HepG2 (cell line): ENCODE results near the gene MAPK8IP3. TPM values are rescaled to one million over a fixed set of nuclear protein-coding genes. Genes with fewer than 3 reads are reported as not detected.
A peak's percentile ranks its signal among the peaks of the same experiment; 100 is the strongest.

Source experiments
- ATAC-seq: fragments of 200-7000 bp; cut with Tn5 transposase; 3 replicates; pipeline ENCODE4 v1.9.1; 2020; ENCODE audit warnings: mild to moderate bottlenecking, moderate library complexity
- BruUV-seq: library from RNA; stranded (reverse); fragments of 400-500 nt; replicated peaks from 2 replicates; lab custom pipeline; 2021; lab: Mats Ljungman, UMichigan
- CTCF ChIA-PET: fragments of 300-600 bp; formaldehyde crosslinking; extraction: SDS; loops from one replicate; lab custom pipeline; 2021; ENCODE audit warnings: low total read pairs, inconsistent platforms, low intra/inter-chr PET ratio; lab: Yijun Ruan, JAX
- POLR2A ChIA-PET: fragments of 350-600 bp; sonication (Branson Sonifier 250); formaldehyde crosslinking; loops from one replicate; lab custom pipeline; 2020; ENCODE audit warnings: antibody characterized with exemption, inconsistent platforms; lab: Yijun Ruan, JAX
- DNase-seq: peaks from one replicate; pipeline ENCODE4 v3.0.0-alpha.2; 2015; ENCODE audit warnings: low spot score
- FAIRE-seq: peaks from 3 replicates; lab custom pipeline; 2011; peaks lifted over from hg19 to GRCh38; lab: Jason Lieb, UNC
- H2AFZ ChIP-seq: one replicate; pipeline ENCODE4 v1.6.1; 2011; ENCODE audit warnings: low read length, inconsistent platforms
- H3K27ac ChIP-seq: fragments of 300-600 bp; 3 replicates; pipeline ENCODE4 v1.8.0; 2011; ENCODE audit warnings: mixed run types, mild to moderate bottlenecking, mixed read lengths, low read length, inconsistent platforms; ENCODE audit not compliant: insufficient read depth; ENCODE audit errors: extremely low read length
- H3K27me3 ChIP-seq, 2 experiments: fragments of 200-600 bp in 1 of 2; 2 replicates in 1 of 2; 3 replicates in 1 of 2; pipeline versions ENCODE4 v1.6.0 to v1.8.0; 2011; ENCODE audit warnings: low read length in 2 of 2, mild to moderate bottlenecking in 2 of 2, moderate library complexity in 2 of 2, inconsistent platforms in 1 of 2; ENCODE audit not compliant: insufficient read depth in 2 of 2, control insufficient read depth in 1 of 2
- H3K36me3 ChIP-seq, 2 experiments: fragments of 200-600 bp in 1 of 2; replicated peaks in 1 of 2; 2 replicates in 1 of 2; 3 replicates in 1 of 2; pipeline versions ENCODE4 v1.5.1 to v1.8.0; 2011; ENCODE audit warnings: low read length in 2 of 2, inconsistent platforms in 1 of 2; ENCODE audit not compliant: insufficient read depth in 2 of 2, control insufficient read depth in 1 of 2
- H3K4me1 ChIP-seq: 2 replicates; pipeline ENCODE4 v1.5.1; 2012; ENCODE audit warnings: low read length, inconsistent platforms; ENCODE audit not compliant: insufficient read depth
- H3K4me2 ChIP-seq: 2 replicates; pipeline ENCODE4 v1.6.0; 2011; ENCODE audit warnings: low read depth, low read length, inconsistent platforms
- H3K4me3 ChIP-seq, 3 experiments: fragments of 200-600 bp in 1 of 3; sonication (generic), shearing (Covaris generic) in 1 of 3; replicated peaks in 1 of 3; 2 replicates each; pipeline ENCODE4 v1.5.1; 2011 to 2016; ENCODE audit warnings: low read length in 3 of 3, inconsistent platforms in 2 of 3, low read depth in 2 of 3, mild to moderate bottlenecking in 2 of 3, control low read depth in 1 of 3, mixed read lengths in 1 of 3; ENCODE audit not compliant: insufficient read depth in 1 of 3
- H3K79me2 ChIP-seq: one replicate; pipeline ENCODE4 v1.6.1; 2011; ENCODE audit warnings: low read length, inconsistent platforms; ENCODE audit not compliant: insufficient read depth
- H3K9ac ChIP-seq: 2 replicates; pipeline ENCODE4 v1.6.0; 2011; ENCODE audit warnings: mild to moderate bottlenecking, low read depth, low read length, inconsistent platforms; ENCODE audit not compliant: insufficient read depth
- H3K9me3 ChIP-seq: 2 replicates; pipeline ENCODE4 v1.5.1; 2012; ENCODE audit warnings: mild to moderate bottlenecking, low read length
- H4K20me1 ChIP-seq: 2 replicates; pipeline ENCODE4 v1.6.0; 2011; ENCODE audit warnings: inconsistent platforms, mild to moderate bottlenecking, low read length, moderate library complexity; ENCODE audit not compliant: insufficient read depth
- HNRNPLL ChIP-seq: fragments of 200-400 bp; formaldehyde crosslinking; IDR thresholded peaks from 2 replicates; pipeline ENCODE4 v1.6.1; 2017; ENCODE audit warnings: mild to moderate bottlenecking, low read depth, low read length; ENCODE audit not compliant: poor library complexity, severe bottlenecking
- RFX5 ChIP-seq: IDR thresholded peaks from 2 replicates; pipeline ENCODE4 v1.6.1; 2011; ENCODE audit warnings: low read depth, low read length, improper control_type of control experiment
- TFDP1 ChIP-seq: IDR thresholded peaks from 2 replicates; pipeline ENCODE4 v1.6.1; 2016; ENCODE audit warnings: missing compliant biosample characterization, missing genetic modification reagents, borderline replicate concordance
- ZC3H13 ChIP-seq: sonication (generic); formaldehyde crosslinking; IDR thresholded peaks from 2 replicates; pipeline ENCODE4 v1.8.1; 2023; ENCODE audit warnings: mild to moderate bottlenecking, missing genetic modification reagents, moderate library complexity
- ZFY ChIP-seq: sonication (generic); formaldehyde crosslinking; IDR thresholded peaks from 2 replicates; pipeline ENCODE4 v1.4.0; 2020; ENCODE audit warnings: missing genetic modification reagents
- ZMYM2 ChIP-seq: sonication (generic); formaldehyde crosslinking; IDR thresholded peaks from 2 replicates; pipeline ENCODE4 v1.8.0; 2022; ENCODE audit warnings: mild to moderate bottlenecking, missing genetic modification reagents
- ZNF124 ChIP-seq: sonication (generic); formaldehyde crosslinking; IDR thresholded peaks from 2 replicates; pipeline ENCODE4 v1.4.0; 2020; ENCODE audit warnings: missing genetic modification reagents
- ZNF136 ChIP-seq: sonication (generic); formaldehyde crosslinking; IDR thresholded peaks from 2 replicates; pipeline ENCODE4 v1.8.1; 2022; ENCODE audit warnings: low read depth, mild to moderate bottlenecking, moderate library complexity, missing genetic modification reagents
- ZNF234 ChIP-seq: sonication (generic); formaldehyde crosslinking; conservative IDR thresholded peaks from 2 replicates; pipeline ENCODE4 v1.5.1; 2020; ENCODE audit warnings: mild to moderate bottlenecking, missing genetic modification reagents
- ZNF543 ChIP-seq: sonication (generic); formaldehyde crosslinking; IDR thresholded peaks from 2 replicates; pipeline ENCODE4 v1.4.0; 2020; ENCODE audit warnings: mild to moderate bottlenecking, missing genetic modification reagents
- WGBS: methylation state at CpG from one replicate; pipeline ENCODE4 v1.1.6; 2017; ENCODE audit warnings: low lambda C conversion rate; 5-methylcytosine and 5-hydroxymethylcytosine counted together
- in situ Hi-C: cut with HindIII; loops from 2 replicates; pipeline ENCODE4 v1.10.0; 2017; ENCODE audit warnings: low pct_unique_long_range_greater_than_20kb; ENCODE audit not compliant: extremely low pct_ligation_motif_present
- intact Hi-C: fragments of 100-400 bp; cut with micrococcal nuclease; formaldehyde crosslinking; loops from one replicate; pipeline ENCODE4 v1.10.0; 2022; ENCODE audit not compliant: unreplicated experiment
- polyA plus RNA-seq, 8 experiments: library from polyadenylated mRNA; depleted of rRNA in 3 of 8; stranded (reverse) in 7 of 8; unstranded in 1 of 8; fragments of >200 nt; fragmentation: Illumina TruSeq in 4 of 8; extraction: Trizol in 4 of 8; gene quantifications; 2 replicates each; pipeline versions ENCODE4 v1.2.1 to v1.2.3, GENCODE V29; 2011 to 2016; ENCODE audit warnings: low read depth in 4 of 8, missing spikeins in 1 of 8, mixed read lengths in 1 of 8; ENCODE audit not compliant: insufficient read depth in 1 of 8
- total RNA-seq, 5 experiments: library from RNA; depleted of rRNA; stranded (reverse); fragments of >200 nt; fragmentation: Illumina TruSeq; extraction: Trizol; gene quantifications; 2 replicates each; pipeline ENCODE4 v1.2.3, GENCODE V29; 2016; ENCODE audit warnings: low read depth in 1 of 5
- TF ChIP-seq, protein P1 (sequence below): sonication (generic); formaldehyde crosslinking; conservative IDR thresholded peaks from 2 replicates; pipeline ENCODE4 v1.4.0; 2020; ENCODE audit warnings: missing genetic modification reagents
- TF ChIP-seq, protein P2 (sequence below): sonication (generic); formaldehyde crosslinking; IDR thresholded peaks from 2 replicates; pipeline ENCODE4 v1.8.1; 2023; ENCODE audit warnings: mild to moderate bottlenecking, inconsistent platforms, moderate library complexity, missing genetic modification reagents, borderline replicate concordance
- TF ChIP-seq, protein P3 (sequence below): sonication (generic); formaldehyde crosslinking; IDR thresholded peaks from 2 replicates; pipeline ENCODE4 v1.4.0; 2020; ENCODE audit warnings: mild to moderate bottlenecking, missing genetic modification reagents
- TF ChIP-seq, protein P4 (sequence below): sonication (generic); formaldehyde crosslinking; IDR thresholded peaks from 2 replicates; pipeline ENCODE4 v1.4.0; 2020; ENCODE audit warnings: missing genetic modification reagents, mild to moderate bottlenecking, borderline replicate concordance

The MAPK8IP3 gene
- total and polyA plus RNA-seq, 2 of the 13 experiments (the other 11 are each of a cell fraction or from before 2014, with no cell fraction given) = 25.1 to 41.7 TPM

- peaks cover 18% of the 10 kb centered on the region for H4K20me1 ChIP-seq
- peak overlapping the region; percentile 97 for H3K9ac ChIP-seq
- FAIRE-seq (no peak), DNase-seq (no peak), ATAC-seq (peak; percentile 30)
- ChIA-PET POLR2A (interaction anchor here (1.0 to 3.9 kb wide), 11 partner anchors 9 to 449 kb away, joined by 3 to 37 read pairs (median 4); partner anchors contain the start of genes CRAMP1, EME2, IFT140 and JPT2), CTCF (no interaction called here)
- H3K36me3 ChIP-seq = peaks cover 0 to 7% of the 10 kb centered on the region in 2 experiments; a peak in 2 of 5 replicates
- intact Hi-C loops (loop anchor here (10.0 kb wide), 1 partner anchor 92 kb away; the partner anchor contains the start of genes CRAMP1 and IFT140), in situ Hi-C loops (no loop called here)
- peaks cover 51% of the 10 kb centered on the region for H3K4me1 ChIP-seq
- H3K27me3 ChIP-seq = no peaks in the 10 kb centered on the region; a peak in 1 of 5 replicates
- no peaks in the 10 kb centered on the region for H3K9me3 ChIP-seq
- peak overlapping the region; percentile 84 to 100 (median 99) for H3K4me3 ChIP-seq
- WGBS = 0% methylated on average over 10 of the region's 62 CpGs
- peak overlapping the region; percentile 96 for H3K4me2 ChIP-seq
- no TSS peak for BruUV-seq
- H3K27ac ChIP-seq = peak overlapping the region; percentile 63
- H2AFZ ChIP-seq = no peak overlapping the region
- peaks cover 45% of the 10 kb centered on the region for H3K79me2 ChIP-seq
- peak; percentile 6 for TF ChIP-seq HNRNPLL
- TF ChIP-seq ZMYM2 (CRISPR knock-in tag) = no peak
- TF ChIP-seq ZC3H13 (CRISPR knock-in tag) = no peak; the same call in 1 of the 2 replicates
- 0 out of 2 replicates have a peak, but pooled peaks have one; percentile 9 for TF ChIP-seq ZNF234 (CRISPR knock-in tag)
- TF ChIP-seq, protein P1, sequence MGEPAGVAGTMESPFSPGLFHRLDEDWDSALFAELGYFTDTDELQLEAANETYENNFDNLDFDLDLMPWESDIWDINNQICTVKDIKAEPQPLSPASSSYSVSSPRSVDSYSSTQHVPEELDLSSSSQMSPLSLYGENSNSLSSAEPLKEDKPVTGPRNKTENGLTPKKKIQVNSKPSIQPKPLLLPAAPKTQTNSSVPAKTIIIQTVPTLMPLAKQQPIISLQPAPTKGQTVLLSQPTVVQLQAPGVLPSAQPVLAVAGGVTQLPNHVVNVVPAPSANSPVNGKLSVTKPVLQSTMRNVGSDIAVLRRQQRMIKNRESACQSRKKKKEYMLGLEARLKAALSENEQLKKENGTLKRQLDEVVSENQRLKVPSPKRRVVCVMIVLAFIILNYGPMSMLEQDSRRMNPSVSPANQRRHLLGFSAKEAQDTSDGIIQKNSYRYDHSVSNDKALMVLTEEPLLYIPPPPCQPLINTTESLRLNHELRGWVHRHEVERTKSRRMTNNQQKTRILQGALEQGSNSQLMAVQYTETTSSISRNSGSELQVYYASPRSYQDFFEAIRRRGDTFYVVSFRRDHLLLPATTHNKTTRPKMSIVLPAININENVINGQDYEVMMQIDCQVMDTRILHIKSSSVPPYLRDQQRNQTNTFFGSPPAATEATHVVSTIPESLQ (CRISPR knock-in tag) = no peak
- peak; percentile 39 for TF ChIP-seq ZFY
- no peak for TF ChIP-seq ZNF136 (CRISPR knock-in tag)
- TF ChIP-seq ZNF543 (CRISPR knock-in tag) = 0 out of 2 replicates have a peak, but pooled peaks have one; percentile 2
- TF ChIP-seq, protein P2, sequence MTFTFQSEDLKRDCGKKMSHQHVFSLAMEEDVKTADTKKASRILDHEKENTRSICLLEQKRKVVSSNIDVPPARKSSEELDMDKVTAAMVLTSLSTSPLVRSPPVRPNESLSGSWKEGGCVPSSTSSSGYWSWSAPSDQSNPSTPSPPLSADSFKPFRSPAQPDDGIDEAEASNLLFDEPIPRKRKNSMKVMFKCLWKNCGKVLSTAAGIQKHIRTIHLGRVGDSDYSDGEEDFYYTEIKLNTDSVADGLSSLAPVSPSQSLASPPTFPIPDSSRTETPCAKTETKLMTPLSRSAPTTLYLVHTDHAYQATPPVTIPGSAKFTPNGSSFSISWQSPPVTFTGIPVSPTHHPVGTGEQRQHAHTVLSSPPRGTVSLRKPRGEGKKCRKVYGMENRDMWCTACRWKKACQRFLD (CRISPR knock-in tag) = no peak
- TF ChIP-seq, protein P3, sequence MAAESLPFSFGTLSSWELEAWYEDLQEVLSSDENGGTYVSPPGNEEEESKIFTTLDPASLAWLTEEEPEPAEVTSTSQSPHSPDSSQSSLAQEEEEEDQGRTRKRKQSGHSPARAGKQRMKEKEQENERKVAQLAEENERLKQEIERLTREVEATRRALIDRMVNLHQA = no peak
- TF ChIP-seq ZNF124 (CRISPR knock-in tag) = no peak
- TF ChIP-seq TFDP1 (CRISPR knock-in tag) = no peak
- TF ChIP-seq, protein P4, sequence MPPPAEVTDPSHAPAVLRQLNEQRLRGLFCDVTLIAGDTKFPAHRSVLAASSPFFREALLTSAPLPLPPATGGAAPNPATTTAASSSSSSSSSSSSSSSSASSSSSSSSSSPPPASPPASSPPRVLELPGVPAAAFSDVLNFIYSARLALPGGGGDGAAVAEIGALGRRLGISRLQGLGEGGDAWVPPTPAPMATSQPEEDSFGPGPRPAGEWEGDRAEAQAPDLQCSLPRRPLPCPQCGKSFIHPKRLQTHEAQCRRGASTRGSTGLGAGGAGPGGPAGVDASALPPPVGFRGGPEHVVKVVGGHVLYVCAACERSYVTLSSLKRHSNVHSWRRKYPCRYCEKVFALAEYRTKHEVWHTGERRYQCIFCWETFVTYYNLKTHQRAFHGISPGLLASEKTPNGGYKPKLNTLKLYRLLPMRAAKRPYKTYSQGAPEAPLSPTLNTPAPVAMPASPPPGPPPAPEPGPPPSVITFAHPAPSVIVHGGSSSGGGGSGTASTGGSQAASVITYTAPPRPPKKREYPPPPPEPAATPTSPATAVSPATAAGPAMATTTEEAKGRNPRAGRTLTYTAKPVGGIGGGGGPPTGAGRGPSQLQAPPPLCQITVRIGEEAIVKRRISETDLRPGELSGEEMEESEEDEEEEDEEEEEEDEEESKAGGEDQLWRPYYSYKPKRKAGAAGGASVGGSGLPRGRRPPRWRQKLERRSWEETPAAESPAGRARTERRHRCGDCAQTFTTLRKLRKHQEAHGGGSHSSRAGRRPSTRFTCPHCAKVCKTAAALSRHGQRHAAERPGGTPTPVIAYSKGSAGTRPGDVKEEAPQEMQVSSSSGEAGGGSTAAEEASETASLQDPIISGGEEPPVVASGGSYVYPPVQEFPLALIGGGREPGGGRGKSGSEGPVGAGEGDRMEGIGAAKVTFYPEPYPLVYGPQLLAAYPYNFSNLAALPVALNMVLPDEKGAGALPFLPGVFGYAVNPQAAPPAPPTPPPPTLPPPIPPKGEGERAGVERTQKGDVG (CRISPR knock-in tag) = no peak
- no peak for TF ChIP-seq RFX5
Observed at GRCh38 chr16:1706386-1707192, 594 bp downstream of the MAPK8IP3 start.
